ENCODE data around the gene LACTBL1. TPM values are rescaled to one million over a fixed set of nuclear protein-coding genes. Genes with fewer than 3 reads are reported as not detected.
A peak's percentile ranks its signal among the peaks of the same experiment; 100 is the strongest.

LACTBL1 gene
- total RNA-seq, 4 donors from 2014 or later: not detected

GRCh38 chr1:22971161-22971560 lies 1.5 kb downstream of the LACTBL1 start:
- H3K27ac ChIP-seq: no peak overlapping the region
- H3K27me3 ChIP-seq: no peaks in the 10 kb centered on the region
- TF ChIP-seq CTCF (IDR thresholded peaks at IDR 0.05): no peak
- TF ChIP-seq POLR2A (IDR thresholded peaks at IDR 0.05): no peak

GRCh38 chr1:22970096-22970495 lies 2.6 kb downstream of the LACTBL1 start:
- no peak for DNase-seq
- no peaks in the 10 kb centered on the region for H3K9me3 ChIP-seq
- peaks cover 0 to 5% (median 0%) of the 10 kb centered on the region in 4 donors for H3K4me1 ChIP-seq
- no peaks in the 10 kb centered on the region for H3K36me3 ChIP-seq
- TF ChIP-seq POLR2A (IDR thresholded peaks at IDR 0.05) (no peak), CTCF (IDR thresholded peaks at IDR 0.05) (no peak)
- no peak overlapping the region for H3K4me3 ChIP-seq
- no peak overlapping the region for H3K27ac ChIP-seq
- H3K27me3 ChIP-seq: no peaks in the 10 kb centered on the region

More at GRCh38 chr1:22971161-22971560, 1.5 kb downstream of the LACTBL1 start:
- Histone ChIP-seq H3K9me3 (no peaks in the 10 kb centered on the region), H3K4me1 (peaks cover 0 to 5% (median 0%) of the 10 kb centered on the region in 4 donors), H3K4me3 (no peak overlapping the region), H3K36me3 (no peaks in the 10 kb centered on the region)
- DNase-seq: no peak

- Histone ChIP-seq H3K36me3 (no peaks in the 10 kb centered on the region), H3K27me3 (no peaks in the 10 kb centered on the region), H3K4me3 (no peak overlapping the region), H3K27ac (no peak overlapping the region), H3K9me3 (no peaks in the 10 kb centered on the region), H3K4me1 (peaks cover 0 to 5% (median 0%) of the 10 kb centered on the region in 4 donors)
- peak in 1 of 3 donors; percentile 52 for DNase-seq
- no peak for TF ChIP-seq CTCF (IDR thresholded peaks at IDR 0.05)
- no peak for TF ChIP-seq POLR2A (IDR thresholded peaks at IDR 0.05)
Observed at GRCh38 chr1:22969304-22969709, 3.4 kb downstream of the LACTBL1 start.

GRCh38 chr1:22967833-22968232 lies 4.8 kb downstream of the LACTBL1 start:
- DNase-seq: no peak
- Histone ChIP-seq H3K27me3 (no peaks in the 10 kb centered on the region), H3K4me1 (peaks cover 0 to 5% (median 0%) of the 10 kb centered on the region in 4 donors), H3K27ac (no peak overlapping the region), H3K4me3 (no peak overlapping the region), H3K9me3 (no peaks in the 10 kb centered on the region), H3K36me3 (no peaks in the 10 kb centered on the region)
- TF ChIP-seq POLR2A (IDR thresholded peaks at IDR 0.05): no peak
- no peak for TF ChIP-seq CTCF (IDR thresholded peaks at IDR 0.05)

GRCh38 chr1:22966309-22966708 lies 6.4 kb downstream of the LACTBL1 start:
- H3K4me1 ChIP-seq: peaks cover 0 to 5% (median 0%) of the 10 kb centered on the region in 4 donors
- no peak overlapping the region for H3K4me3 ChIP-seq
- H3K36me3 ChIP-seq: no peaks in the 10 kb centered on the region
- DNase-seq: no peak
- no peaks in the 10 kb centered on the region for H3K9me3 ChIP-seq
- TF ChIP-seq CTCF (IDR thresholded peaks at IDR 0.05) (no peak), POLR2A (IDR thresholded peaks at IDR 0.05) (no peak)
- H3K27ac ChIP-seq: no peak overlapping the region
- no peaks in the 10 kb centered on the region for H3K27me3 ChIP-seq

All from Peyer's patch (tissue), 4 donors.